HS-27A (cell line): ENCODE measurements around the gene PHYHD1.
"Not testable (repeated sequence)": the region's sequence is repeated elsewhere in the genome, so short reads cannot be mapped to it uniquely, and the experiment has no call there.

Source experiments
- DNase-seq: peaks from one replicate; pipeline ENCODE4 v3.0.0-alpha.2; 2012; ENCODE audit warnings: low read depth, missing footprints

The PHYHD1 gene

DNA sequence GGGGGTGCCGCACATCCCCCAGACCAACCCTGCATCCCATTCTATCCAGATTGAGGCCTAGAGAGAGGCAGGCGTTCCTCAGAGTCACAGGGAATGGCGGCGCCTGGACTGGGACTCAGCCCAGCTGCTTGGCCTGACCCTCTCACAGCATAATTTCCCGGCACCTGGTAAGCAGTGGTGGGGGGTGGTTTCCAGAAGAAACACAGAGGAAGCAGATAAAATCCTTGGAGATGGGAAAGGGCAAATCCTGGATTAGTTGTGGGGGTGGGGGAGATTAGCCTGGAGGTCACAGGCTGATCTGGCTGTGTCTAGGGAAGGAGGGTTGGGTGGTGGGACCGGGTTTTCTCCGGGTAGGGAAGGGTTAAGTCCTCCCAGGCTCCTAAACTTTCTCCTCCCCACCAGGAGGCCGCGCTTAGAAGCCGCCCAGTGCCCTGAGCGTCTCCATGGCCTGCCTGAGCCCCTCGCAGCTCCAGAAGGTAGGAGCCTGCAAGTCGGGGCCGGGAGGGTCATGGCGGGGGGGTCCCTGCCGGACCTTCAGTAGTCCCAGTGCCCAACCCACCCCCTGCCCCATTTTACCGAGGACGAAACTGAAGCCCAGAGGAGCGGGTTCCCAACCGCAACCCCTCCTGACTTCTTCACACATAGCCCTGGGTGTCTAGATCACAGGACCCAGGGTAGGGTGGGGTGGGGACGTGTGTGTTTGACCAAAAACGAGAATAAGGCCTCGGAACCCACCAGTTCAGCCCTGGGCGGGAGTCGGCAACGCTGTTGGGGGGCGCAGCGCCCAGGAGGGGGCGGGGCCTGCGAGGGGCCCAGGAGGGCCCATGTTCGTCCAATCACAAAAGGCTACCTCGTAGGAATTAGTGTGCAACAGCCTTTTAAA is 1.3 kb downstream of the PHYHD1 start:
- no peak for DNase-seq

DNA sequence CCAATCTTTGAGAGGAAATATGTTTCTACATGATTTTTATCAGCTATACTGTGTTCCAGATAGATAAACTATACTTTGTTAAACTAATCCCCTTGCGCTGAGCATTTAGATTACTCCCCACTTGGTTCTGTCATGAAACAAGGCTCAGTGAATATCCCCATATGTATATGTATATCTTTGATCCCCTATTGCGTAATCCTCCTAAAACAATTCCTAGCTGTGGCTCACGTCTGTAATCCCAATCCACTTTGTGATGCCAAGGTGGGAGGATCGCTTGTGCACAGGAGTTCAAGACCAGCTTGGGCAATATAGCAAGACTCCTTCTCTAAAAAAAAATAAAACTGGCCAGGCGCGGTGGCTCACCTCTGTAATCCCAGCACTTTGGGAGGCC is 2.7 kb downstream of the PHYHD1 start:
- no peak for DNase-seq

DNA sequence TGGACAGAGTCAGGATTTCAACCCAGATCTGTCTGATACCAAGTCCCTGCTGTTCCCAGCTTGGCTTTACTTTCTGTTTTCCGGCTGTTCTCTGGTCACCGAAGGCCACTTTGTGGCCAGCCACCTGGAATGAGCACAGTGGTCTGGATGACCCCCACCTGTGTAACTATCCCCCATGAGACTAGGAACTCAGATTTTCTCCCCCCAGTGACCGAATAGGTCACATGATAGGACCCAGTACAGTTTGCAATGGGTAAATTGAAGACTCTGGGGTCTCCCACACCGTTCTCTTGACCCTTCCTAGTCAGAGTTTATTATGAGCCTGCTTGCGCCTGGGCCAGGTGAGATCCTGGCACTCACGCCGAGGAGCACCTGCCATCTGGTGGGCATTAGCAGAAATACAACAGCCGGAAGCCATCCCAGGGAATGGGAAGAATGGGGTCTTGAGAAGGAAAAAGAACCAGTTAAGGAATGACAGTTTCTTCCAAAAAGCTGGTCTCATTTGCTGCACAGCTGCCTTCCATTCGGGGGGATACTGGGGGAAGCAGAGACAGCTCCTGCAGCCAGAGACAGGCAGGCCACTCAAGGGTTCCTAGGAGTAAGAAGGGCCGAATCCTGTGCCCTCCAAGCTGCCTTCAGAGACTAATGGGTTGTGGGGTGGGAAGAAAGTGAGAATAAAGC is 7.1 kb downstream of the PHYHD1 start:
- DNase-seq: no peak

- no peak for DNase-seq
Observed at GRCh38 chr9:128928624-128929023, 7.8 kb downstream of the PHYHD1 start.

DNA sequence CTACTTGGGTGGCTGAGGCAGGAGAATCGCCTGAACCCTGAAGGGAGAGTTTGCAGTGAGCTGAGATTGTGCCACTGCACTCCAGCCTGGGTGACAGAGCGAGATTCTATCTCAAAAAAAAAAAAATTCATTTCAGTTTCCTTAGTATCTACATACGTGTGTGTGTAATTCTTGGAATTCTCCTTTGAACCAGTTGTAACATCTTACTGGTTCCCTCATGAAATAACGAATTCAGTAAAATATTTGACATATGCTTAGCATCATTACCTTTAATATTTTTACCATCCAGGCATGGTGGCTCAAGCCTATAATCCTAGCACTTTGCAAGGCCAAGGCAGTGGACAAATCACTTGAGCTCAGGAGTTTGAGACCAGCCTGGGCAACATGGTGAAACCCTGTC is 8.8 kb downstream of the PHYHD1 start:
- DNase-seq: no peak

DNA sequence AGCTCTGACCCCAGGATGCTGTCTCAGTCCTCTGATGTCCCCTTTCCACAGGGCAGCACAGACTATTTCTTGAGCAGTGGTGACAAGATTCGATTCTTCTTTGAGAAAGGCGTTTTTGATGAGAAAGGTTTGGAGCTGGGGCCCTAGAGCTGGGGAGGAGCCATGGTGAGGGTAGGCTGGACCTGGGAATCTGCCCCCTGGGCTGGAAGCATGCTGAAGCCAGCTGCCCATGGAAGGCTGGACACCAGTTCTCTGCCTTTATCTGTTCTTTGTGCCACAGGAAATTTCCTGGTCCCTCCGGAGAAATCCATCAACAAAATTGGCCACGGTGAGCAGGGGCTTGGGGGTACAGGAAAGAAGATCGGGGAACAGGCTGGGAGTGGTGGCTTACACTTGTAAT is 12.9 kb downstream of the PHYHD1 start:
- DNase-seq: no peak

GRCh38 chr9:128936171-128936865 is 15.5 kb downstream of the PHYHD1 start:
- no peak for DNase-seq

GRCh38 chr9:128937310-128938165 is 16.8 kb downstream of the PHYHD1 start:
- DNase-seq: no peak

GRCh38 chr9:128940271-128940921 is 19.6 kb downstream of the PHYHD1 start:
- no peak for DNase-seq

- DNase-seq: no peak
Observed at GRCh38 chr9:128940946-128941755, 20.4 kb downstream of the PHYHD1 start.

DNA sequence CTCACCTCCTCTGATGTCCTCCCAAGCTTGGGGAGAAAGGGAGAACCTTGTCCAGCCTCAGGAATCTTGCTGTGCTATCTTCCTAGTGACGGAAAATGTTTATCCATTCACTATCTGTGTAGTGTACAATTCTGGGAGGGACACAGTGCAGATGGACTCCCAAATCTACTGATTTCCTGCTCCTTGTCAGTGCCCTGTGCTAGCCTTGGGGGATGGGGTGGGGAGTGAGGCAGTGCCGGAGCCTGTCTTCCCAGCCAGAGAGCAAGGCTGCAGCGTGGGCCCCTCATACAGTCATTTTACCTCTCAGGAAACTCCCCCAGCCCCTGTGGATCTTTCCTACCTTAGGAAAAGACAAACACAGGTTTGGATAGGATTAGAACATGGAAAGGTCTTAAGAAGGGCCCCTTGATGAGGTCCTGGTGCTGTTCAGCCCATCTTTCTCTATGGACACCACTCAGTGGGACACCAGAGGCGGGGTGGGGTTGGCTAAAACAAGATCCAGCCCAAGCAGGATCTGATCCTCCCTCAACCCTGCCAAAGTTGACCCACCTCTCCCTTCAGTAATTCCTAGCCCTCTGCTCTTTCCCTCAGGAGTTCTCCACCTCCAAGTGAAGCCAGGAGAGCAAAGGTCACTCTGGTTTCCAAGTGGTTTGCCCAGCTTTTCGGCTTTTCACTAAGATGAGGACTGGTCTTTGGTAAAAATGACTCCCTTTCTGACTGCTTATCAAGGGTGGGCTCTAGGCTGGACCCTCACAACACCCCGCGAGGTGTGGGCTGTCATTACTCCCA is 23.2 kb downstream of the PHYHD1 start:
- DNase-seq: no peak

GRCh38 chr9:128944966-128945365 is 24.2 kb downstream of the PHYHD1 start:
- not testable (repeated sequence) for DNase-seq

GRCh38 chr9:128945798-128946501 is 25.2 kb downstream of the PHYHD1 start:
- no peak for DNase-seq

GRCh38 chr9:128946571-128947276 is 25.9 kb downstream of the PHYHD1 start:
- no peak for DNase-seq

DNA sequence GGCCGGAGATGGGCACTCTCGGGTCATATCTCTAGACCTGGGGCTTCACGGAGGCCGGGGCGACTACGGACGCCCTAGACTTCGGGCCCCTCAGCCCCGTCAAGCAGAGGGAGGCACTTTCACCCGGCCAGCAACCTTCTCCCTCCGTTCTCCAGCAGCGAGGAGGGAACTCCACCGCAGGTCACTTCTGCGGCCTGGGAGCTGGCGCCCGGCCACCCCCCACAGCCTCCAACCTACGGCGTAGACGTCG is 26.4 kb downstream of the PHYHD1 start:
- no peak for DNase-seq

DNA sequence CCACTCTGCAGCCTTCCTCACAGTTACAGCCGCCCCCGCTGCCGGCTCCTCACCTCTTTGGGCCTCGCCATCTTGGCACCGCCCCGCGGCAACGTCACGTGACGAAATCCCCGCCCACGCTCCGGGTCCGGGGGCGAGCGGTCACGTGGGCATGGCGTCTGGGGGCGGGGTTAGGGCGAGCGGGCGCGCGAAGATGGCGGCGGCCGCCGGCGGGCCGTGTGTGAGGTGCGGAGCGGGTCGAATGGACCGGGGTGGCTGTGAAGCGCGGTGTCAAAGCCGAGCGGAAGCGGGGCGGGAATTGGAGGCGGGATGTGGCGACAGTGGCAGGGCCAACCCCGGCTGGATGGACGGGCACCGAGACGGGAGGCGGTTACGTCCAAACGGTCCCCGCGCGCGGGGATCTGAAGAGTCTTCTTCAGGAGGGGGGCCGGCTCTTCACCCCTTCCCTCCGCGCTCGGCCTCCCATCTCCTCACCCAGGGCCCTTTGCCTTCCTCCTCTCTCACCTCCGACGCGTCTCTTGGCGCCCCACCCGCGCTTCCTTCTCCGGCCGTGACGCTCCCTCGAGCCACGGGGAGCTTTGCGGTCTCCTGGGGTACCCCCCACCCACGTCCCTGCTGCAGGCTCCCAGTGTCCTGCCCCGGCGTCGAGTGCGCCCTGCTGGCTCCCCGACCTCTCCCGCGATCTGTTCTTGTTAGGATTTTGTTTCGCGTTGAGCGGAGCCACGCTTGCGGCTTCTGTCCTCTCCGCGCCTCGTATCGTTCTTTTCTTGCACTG is 26.9 kb downstream of the PHYHD1 start, which contains the start of the genes DOLK and NUP188:
TSS of gene DOLK (minus strand) at position 77 of the 775 bp plus-strand sequence. CDS start 300 bp downstream, outside the sequence.
TSS of gene NUP188 (plus strand) at position 173 of the 775 bp plus-strand sequence. CDS start at position 194, 21 bp downstream.
- peak; percentile 71 for DNase-seq

DNA sequence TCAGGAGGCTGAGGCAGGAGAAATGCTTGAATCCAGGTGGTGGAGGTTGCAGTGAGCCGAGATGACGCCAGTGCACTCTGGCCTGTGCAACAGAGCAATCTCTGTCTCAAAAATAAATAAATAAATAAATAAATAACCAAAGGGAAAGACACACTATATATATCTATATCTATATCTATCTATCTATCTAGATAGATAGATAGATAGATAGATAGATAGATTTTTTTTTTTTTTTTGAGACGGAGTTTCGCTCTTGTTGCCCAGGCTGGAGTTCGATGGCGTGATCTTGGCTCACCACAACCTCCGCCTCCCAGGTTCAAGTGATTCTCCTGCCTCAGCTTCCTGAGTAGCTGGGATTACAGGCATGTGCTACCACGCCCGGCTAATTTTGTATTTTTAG is 40.6 kb downstream of the PHYHD1 start:
- not testable (repeated sequence) for DNase-seq

DNA sequence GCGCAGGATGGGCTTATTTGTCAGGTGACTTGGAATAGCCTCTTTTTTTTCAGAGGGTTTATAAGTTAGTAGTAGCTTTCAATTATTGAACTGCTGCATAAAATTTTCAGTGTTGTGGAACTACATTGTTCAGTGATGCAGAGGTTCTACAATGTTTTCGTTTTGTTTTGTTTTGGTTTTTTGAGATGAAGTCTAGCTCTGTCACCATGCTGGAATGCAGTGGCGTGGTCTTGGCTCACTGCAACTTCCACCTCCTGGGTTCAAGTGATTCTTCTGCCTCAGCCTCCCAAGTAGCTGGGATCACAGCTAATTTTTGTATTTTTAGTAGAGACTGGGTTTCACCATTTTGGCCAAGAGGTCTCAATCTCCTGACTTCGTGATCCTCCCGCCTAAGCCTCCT is 48.7 kb downstream of the PHYHD1 start:
- DNase-seq: no peak
